Mucosa of stomach (tissue), 1 donor: Measurements from ENCODE around the gene RBPMS2.
A peak's percentile ranks its signal among the peaks of the same experiment; 100 is the strongest.

Experiments used
- H3K27me3 ChIP-seq: one replicate; pipeline ENCODE4 v1.7.0; 2013; ENCODE audit warnings: mild to moderate bottlenecking, low read length; ENCODE audit not compliant: control insufficient read depth, insufficient read depth
- H3K36me3 ChIP-seq: one replicate; pipeline ENCODE4 v1.7.0; 2013; ENCODE audit warnings: low read length; ENCODE audit not compliant: control insufficient read depth, insufficient read depth
- H3K4me1 ChIP-seq: one replicate; pipeline ENCODE4 v1.7.0; 2013; ENCODE audit warnings: mild to moderate bottlenecking, low read length; ENCODE audit not compliant: control insufficient read depth, insufficient read depth
- H3K4me3 ChIP-seq: one replicate; pipeline ENCODE4 v1.7.0; 2013; ENCODE audit warnings: low read length
- H3K9ac ChIP-seq: one replicate; pipeline ENCODE4 v1.7.0; 2013; ENCODE audit warnings: mild to moderate bottlenecking, low read length, moderate library complexity
- H3K9me3 ChIP-seq: one replicate; pipeline ENCODE4 v1.7.0; 2013; ENCODE audit warnings: mild to moderate bottlenecking, low read length, moderate library complexity; ENCODE audit not compliant: control insufficient read depth
- donor health status: Pancreatic carcinoma.

The RBPMS2 gene

DNA sequence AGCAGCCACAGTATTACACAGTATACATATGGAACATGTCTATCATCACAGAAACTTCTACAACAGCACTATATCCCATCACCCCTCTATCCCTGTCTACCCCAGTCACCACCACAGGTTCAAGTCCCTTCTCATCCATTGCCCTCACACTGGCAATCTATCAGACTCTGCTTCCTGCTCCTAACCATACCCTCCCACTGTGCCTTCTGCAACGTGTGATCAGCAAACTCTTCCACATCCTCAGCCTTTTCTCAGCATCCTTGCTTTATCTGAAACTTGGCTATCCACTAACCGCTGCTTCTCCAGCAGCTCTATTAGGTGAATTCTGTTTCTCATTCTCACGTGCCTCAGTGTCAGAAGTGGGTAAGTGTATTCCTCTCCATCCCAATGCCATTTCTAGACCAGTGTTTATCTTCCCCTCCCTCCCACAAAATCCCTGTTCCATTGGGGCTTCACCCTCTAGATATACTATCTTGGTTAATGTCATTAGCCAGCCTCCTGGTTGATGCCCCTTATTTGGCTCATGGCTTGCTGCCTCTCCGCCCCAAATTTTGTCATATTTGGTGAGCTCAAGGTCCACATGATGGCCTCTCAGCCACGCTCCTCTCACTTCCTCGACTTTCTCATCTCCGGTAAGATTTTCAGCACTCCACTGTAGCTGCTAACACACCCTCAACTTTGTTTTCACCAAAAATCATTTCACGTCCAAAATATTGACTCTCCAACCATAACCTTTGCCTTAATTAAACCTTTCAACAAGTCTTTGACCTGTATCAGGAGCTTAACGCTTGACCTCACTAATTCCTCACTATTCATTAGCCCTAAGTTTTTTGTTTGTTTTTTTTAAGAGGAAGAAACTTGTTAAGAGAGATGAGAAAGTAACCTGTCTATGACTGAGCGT, 69.1 kb downstream of the RBPMS2 start:
- H3K27me3 ChIP-seq = no peaks in the 10 kb centered on the region
- peaks cover 18% of the 10 kb centered on the region for H3K4me1 ChIP-seq
- H3K36me3 ChIP-seq = no peaks in the 10 kb centered on the region
- H3K9me3 ChIP-seq = no peaks in the 10 kb centered on the region
- no peak overlapping the region for H3K9ac ChIP-seq
- H3K4me3 ChIP-seq = no peak overlapping the region

DNA sequence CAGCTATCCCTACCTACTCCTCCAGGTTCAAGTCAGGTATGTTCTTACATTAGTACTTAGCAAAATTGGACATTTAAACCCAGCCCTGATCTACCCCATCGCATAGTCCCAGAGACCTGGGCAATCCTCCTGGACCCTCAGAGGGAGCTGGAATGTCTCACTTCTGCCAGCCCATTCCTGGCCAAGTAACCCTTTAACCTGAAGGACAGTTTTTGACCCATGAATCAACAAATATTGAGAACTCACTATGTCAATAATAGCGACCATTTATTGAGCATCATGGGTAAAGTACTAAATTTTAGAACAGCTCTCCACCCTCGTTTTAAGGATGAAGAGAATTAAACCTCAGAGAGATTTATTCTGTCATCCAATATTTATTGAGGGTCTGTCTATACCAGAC, 70.4 kb downstream of the RBPMS2 start:
- peaks cover 25% of the 10 kb centered on the region for H3K4me1 ChIP-seq
- no peaks in the 10 kb centered on the region for H3K27me3 ChIP-seq
- no peaks in the 10 kb centered on the region for H3K9me3 ChIP-seq
- H3K9ac ChIP-seq = no peak overlapping the region
- no peak overlapping the region for H3K4me3 ChIP-seq
- H3K36me3 ChIP-seq = no peaks in the 10 kb centered on the region

DNA sequence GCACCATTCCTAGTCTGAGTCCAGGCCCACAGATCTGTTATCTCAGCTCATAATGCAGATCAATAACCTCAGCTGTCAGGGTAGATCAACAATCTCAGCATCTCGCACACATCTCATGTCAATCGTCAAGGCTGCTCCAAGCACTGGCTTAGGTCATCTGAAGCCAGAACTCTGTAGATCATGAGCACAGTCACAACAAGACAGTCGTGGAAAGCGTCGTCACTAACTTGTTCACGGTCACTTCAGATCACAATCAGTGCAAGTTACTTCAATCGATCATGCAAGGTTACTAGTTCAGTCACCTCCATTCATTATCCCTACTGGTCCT, 71.8 kb downstream of the RBPMS2 start:
- H3K4me1 ChIP-seq = peaks cover 33% of the 10 kb centered on the region
- peak overlapping the region; percentile 94 for H3K9ac ChIP-seq
- peak overlapping the region; percentile 36 for H3K4me3 ChIP-seq
- H3K27me3 ChIP-seq = no peaks in the 10 kb centered on the region
- no peaks in the 10 kb centered on the region for H3K9me3 ChIP-seq
- H3K36me3 ChIP-seq = no peaks in the 10 kb centered on the region

DNA sequence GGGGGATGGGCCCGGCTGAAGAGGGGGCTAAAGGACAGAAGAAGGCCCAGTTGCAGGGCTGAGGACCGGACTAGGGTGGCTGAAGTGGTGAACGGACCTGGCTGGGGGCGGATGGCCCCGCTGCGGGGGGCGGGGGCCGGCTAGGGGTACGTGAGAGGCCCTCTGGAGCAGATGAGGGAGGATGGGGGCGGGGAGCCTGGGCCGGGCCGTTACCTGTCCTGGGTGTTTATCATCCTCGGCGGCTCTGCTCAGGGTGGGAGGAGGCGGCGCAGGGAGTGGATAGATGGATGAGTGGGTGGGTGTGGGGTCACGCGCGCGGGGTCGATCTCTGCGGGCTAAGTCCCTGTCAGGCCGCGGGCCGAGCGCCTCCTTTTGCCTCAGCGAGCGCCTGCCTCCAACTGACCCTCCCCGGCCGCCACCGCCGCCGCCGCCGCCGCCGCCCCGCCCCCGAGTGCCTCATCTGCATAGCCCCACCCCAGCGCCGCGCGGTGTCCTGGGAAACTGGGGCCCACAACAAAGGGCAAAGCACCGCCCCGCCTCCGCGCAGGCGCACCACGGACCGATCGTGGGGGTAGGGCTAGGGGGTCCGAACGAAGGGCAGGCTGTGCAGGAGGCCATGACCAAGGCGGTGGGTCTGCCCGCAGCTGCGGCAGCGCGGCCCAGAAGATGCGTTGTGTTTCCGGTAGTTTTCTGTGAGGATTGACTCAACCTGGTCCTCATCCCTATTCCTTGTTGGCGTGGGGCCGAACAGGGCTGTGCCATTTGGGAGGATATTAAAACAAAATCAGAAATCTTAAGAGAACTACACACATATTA, 72.4 kb downstream of the RBPMS2 start:
- peak overlapping the region; percentile 94 for H3K9ac ChIP-seq
- H3K36me3 ChIP-seq = no peaks in the 10 kb centered on the region
- peaks cover 38% of the 10 kb centered on the region for H3K4me1 ChIP-seq

DNA sequence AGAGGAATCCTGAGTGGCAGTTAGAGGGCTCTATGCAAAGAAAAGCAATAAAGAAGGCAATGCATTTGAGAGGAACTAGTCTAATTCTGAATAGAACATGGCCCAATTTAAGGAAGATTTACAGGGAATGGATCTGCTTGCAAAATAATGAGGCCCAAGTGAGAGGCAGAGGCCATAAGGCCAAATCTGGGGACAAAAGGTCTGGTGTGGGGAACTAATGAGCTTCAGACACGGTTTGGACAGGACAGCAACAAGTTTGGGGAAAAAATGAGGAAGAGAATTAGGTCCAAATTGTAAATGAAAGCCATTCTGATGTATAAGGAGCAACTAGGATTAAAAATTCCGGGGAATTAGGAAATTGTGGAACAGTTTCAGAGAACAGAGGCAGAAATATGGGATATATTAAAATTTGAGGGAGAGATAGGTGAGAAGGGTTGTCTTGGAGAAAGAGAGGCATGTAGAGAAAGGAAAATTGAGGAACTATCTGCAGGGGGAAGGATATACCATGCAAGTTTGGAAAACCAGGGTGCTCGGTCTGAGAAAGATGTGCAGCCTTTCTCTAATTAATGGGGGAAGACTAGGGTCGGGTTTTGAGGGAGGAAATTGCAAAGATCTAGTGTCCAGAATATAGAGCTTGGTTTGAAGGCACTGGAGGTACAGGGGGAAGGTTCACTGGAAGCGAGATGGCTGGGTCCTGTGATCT, 73.8 kb downstream of the RBPMS2 start:
- no peaks in the 10 kb centered on the region for H3K27me3 ChIP-seq
- no peaks in the 10 kb centered on the region for H3K9me3 ChIP-seq
- peak overlapping the region; percentile 94 for H3K9ac ChIP-seq
- peaks cover 39% of the 10 kb centered on the region for H3K4me1 ChIP-seq
- no peaks in the 10 kb centered on the region for H3K36me3 ChIP-seq
- no peak overlapping the region for H3K4me3 ChIP-seq

More for the DNA sequence above, 72.4 kb downstream of the RBPMS2 start:
- no peaks in the 10 kb centered on the region for H3K9me3 ChIP-seq
- H3K4me3 ChIP-seq = peak overlapping the region; percentile 79
- H3K27me3 ChIP-seq = no peaks in the 10 kb centered on the region

DNA sequence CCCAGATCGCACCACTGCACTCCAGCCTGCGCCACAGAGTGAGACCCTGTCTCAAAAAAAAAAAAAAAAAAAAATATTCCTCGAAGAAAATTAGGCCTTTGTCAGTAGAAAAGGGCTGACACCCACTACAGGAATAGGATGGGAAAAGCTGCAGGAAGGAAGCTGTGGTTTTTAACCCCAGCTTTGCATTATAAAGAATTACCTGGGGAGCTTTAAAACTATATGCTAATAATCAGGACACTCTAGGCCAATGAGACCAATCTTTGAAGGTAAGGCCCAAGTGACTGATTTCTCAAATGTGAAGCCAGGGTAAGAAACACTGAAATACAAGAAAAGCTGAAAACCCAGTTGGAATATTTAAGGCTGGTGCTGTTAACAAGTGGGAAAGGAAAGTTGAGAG, 74.3 kb downstream of the RBPMS2 start:
- H3K9ac ChIP-seq = peak overlapping the region; percentile 11
- H3K27me3 ChIP-seq = no peaks in the 10 kb centered on the region
- H3K4me1 ChIP-seq = peaks cover 39% of the 10 kb centered on the region
- no peaks in the 10 kb centered on the region for H3K9me3 ChIP-seq
- no peak overlapping the region for H3K4me3 ChIP-seq
- no peaks in the 10 kb centered on the region for H3K36me3 ChIP-seq

DNA sequence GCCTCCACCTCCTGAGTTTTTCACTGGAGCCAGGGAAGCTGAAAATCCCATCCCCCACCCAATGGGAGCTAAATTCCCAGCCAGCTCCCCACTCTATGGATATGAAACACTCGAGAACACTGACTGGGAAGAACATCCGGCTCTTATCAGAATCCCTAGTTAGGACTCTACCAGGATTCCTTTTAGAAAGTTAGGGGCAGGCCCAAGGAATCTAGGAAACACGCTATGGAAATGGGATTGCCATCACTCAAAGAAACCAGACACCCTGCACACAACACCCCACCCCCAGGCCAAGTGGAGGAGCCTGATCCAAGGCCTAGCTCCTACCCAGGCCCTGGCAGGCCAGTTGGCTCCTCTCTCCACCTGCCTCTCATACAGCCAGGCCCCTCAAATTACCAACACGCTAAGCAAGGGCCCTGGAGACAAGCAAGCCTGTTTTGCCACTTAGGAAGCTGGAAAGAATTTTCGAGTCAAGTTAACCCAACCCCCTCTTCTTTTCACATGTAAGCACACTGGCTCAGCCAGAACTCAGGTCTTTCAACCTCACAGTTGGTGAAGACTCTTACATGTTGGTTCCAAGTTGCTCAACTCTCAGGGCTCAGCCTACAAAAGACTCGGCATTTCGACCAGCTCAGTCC, 75.5 kb downstream of the RBPMS2 start:
- Histone ChIP-seq H3K36me3 (no peaks in the 10 kb centered on the region), H3K4me3 (peak overlapping the region; percentile 15), H3K4me1 (peaks cover 46% of the 10 kb centered on the region), H3K9me3 (no peaks in the 10 kb centered on the region), H3K9ac (no peak overlapping the region), H3K27me3 (no peaks in the 10 kb centered on the region)

DNA sequence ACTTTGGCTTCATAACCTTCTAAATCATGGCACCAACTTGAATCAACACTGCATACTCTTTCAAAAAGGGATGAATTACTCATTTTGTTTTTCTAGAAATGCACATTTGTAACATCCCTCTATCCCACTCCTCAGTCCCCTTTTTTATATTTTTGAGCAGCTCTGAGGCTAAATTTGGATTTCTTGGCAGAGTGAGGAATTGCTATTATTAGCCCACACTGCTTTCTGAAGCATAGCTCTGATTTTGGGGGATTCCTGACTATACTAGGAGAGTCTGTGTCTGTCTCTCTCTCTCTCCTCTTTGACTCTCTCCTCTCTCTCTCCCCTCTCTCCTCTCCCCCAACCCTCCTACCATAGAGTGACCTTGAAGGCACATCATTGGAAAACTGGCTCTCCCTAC, 76.6 kb downstream of the RBPMS2 start:
- H3K9me3 ChIP-seq = no peaks in the 10 kb centered on the region
- H3K27me3 ChIP-seq = no peaks in the 10 kb centered on the region
- H3K4me3 ChIP-seq = no peak overlapping the region
- H3K9ac ChIP-seq = no peak overlapping the region
- H3K36me3 ChIP-seq = no peaks in the 10 kb centered on the region
- H3K4me1 ChIP-seq = peaks cover 48% of the 10 kb centered on the region

DNA sequence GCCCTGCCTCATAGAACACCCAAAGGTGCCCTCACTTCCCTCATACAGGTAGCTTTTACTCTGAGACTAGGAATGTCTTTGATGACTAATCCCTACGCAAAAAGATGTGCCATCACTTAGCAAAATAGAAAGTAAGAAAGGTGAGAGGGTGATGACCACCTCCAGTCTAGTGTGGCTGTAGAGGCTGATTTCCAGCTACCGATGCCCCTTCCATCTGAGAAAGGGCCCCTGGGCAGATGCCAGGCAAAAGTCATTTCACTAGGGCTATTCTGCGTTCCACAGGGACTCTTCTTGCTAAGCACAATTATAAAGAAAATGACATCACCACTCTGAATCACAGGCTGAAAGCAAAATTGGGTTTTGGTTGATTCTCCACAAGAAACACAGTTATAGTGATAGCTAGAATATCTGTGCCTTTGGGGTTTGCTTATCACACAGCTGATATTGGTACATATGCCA, 77.4 kb downstream of the RBPMS2 start:
- H3K4me1 ChIP-seq = peaks cover 53% of the 10 kb centered on the region
- no peak overlapping the region for H3K4me3 ChIP-seq
- H3K27me3 ChIP-seq = no peaks in the 10 kb centered on the region
- H3K9ac ChIP-seq = no peak overlapping the region
- no peaks in the 10 kb centered on the region for H3K9me3 ChIP-seq
- peaks cover 5% of the 10 kb centered on the region for H3K36me3 ChIP-seq

DNA sequence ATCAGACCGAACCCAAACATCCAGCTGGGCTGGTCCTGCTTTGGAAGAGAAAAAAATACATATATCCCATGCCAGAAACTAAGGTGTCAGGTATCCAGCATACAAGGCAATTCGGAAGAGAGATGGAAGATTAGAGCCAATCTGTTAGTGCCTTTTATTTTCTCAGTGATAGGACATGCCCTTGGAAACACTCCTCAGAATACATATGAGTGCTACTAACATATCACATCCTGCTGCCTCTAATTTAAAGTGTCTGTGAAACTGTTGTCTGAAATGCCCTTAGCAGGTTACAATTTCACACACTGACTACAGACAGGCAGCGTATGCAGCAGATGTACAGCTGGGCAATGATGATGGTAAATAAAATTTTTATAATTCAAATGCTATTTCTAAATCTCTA, 78.9 kb downstream of the RBPMS2 start:
- Histone ChIP-seq H3K4me3 (no peak overlapping the region), H3K9ac (no peak overlapping the region), H3K4me1 (peaks cover 45% of the 10 kb centered on the region), H3K9me3 (no peaks in the 10 kb centered on the region), H3K27me3 (no peaks in the 10 kb centered on the region), H3K36me3 (peaks cover 5% of the 10 kb centered on the region)

DNA sequence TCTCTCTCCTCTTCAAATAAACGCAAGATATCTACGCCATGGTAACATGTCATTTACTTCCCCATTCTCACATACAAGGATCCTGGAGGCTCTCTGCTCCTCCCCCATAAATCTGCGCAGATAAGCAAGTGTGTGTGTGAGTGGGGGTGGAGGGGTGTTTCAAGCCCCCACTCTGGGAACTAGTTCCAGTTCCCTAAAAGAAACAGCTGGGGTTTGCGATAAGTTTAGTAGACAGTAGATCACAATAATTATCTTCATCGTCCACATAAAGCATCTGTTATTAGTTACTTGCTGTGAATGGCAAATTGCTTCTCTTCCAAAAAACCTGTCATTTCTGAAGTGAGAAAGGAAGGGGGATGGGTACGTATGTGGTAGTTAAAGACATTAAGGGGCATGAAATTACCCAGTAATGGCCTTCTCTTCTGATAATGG, 79.8 kb downstream of the RBPMS2 start:
- Histone ChIP-seq H3K4me1 (peaks cover 41% of the 10 kb centered on the region), H3K36me3 (peaks cover 5% of the 10 kb centered on the region), H3K27me3 (no peaks in the 10 kb centered on the region), H3K9me3 (no peaks in the 10 kb centered on the region), H3K4me3 (no peak overlapping the region), H3K9ac (no peak overlapping the region)
